ENCODE measurements around the gene PRICKLE2.

The PRICKLE2 gene

DNA sequence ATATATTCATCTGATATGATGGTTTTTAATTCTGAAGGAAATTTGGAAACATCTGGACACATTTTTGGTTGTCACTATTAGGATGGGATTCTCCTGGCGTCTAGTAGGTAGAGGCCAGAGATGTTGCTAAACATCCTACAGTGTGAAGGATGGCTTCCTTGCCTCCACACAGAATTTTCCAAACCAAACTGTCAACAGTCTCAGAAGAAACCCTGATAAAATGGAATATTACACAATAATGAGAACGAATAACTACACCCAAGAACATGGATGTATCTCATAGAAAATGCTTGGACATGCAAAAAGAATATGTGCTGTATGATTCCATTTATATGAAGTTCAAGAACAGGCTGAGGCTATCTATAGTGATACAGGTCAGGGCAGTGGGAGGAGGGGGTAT is 122.1 kb downstream of the PRICKLE2 start:
- no peak for DNase-seq (ENCODE audit: low read depth, low spot score)

GRCh38 chr3:64102147-64102546 is 123.1 kb downstream of the PRICKLE2 start:
- no peak for DNase-seq (ENCODE audit: low read depth, low spot score)

DNA sequence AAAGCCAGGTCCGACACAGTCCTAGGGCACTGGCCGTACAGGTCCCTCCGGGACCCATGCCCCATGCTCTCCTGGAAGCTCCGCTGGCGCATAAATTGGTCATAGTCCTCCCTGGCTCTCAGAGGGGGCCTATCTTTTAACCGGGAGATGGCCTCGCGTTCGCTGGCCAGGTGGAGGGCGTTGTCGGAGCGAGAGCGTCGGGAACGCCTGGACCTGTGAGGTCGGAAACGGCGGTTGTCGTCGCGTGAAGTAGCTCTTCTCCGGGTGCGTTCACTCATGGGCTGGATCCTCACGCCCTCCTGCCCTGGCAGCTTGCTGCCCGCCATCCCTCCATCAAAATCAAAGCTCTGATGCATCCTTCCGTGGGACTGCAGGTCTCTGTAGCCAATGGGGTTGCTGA is 126.0 kb downstream of the PRICKLE2 start:
- DNase-seq (ENCODE audit: low read depth, low spot score), result no peak

- no peak for DNase-seq (ENCODE audit: low read depth, low spot score)
Measured at GRCh38 chr3:64098670-64099069, 126.6 kb downstream of the PRICKLE2 start.

GRCh38 chr3:64097920-64098319 is 127.3 kb downstream of the PRICKLE2 start:
- DNase-seq (ENCODE audit: low read depth, low spot score), result no peak

DNA sequence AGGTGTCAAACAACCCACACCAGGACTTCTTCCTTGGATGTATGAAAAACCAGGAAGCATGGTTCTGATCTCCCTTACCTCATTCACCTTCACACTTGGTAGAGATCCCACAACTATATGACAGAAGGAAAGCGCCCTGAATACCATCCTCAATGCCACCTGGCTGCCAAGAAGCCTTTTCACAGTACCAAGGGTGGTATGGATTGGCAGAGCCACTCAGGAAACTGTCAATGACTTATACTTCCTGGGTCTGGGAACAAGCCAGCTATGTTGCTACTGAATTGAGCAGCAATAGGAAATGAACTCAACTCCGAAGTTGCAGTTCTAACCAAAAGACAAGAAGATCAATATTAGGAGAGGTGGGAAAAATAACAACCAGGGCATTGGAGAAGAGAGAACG is 129.5 kb downstream of the PRICKLE2 start:
- no peak for DNase-seq (ENCODE audit: low read depth, low spot score)

DNA sequence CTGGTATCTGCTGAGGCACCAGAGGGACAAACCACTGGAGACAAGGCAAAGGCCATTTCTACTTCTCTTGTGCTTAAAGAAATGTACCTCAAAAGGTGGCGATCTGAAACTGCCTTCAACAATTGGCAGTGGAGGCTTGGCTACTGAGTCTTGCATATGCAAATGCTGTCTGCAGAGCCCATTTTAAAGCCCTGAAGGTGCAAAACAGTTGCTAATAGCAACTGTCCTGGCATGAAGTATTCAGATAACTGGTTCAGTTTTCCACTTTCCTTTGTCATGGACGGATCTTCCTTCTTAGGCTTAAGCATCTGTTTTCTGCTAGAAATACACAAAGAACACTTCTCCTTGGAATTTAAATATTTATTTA is 130.6 kb downstream of the PRICKLE2 start:
- peak; percentile 54 for DNase-seq (ENCODE audit: low read depth, low spot score)

GRCh38 chr3:64093825-64094712 is 131.2 kb downstream of the PRICKLE2 start:
- DNase-seq (ENCODE audit: low read depth, low spot score), result peak; percentile 21

DNA sequence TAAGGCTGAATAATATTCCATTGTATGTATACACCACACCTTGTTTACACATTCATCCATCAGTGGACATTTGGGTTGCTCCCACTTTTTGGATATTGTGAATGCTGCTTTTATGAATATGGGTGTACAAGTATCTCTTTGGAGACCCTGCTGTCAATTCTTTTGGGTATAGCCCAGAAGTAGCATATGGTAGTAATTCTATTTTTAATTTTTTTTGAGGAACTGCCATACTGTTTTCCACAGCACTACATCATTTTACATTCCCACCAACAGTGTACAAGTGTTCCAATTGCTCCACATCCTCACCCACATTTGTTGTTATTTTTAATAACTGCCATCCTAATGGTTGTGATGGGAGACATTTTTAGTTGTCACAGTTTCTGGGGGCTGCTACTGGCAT is 132.1 kb downstream of the PRICKLE2 start:
- no peak for DNase-seq (ENCODE audit: low read depth, low spot score)

DNA sequence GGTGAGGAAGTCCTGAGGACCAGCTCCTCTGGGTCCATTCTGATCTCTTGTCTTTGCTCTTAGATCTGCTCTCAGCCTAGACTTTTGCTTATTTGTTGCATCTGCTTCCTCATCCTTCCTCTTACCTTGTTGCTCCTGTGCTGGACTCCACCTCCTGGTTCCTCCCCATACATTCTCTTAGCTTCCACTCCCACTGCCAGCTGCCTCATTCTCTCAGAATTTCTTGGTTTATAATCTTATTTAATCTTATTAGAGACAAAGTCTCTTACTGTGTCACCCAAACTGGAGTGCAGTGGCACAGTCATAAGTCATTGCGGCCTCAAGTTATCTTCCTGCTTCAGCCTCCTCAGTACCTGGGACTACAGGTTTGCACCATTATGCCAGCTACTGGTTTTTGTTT is 133.8 kb downstream of the PRICKLE2 start:
- no peak for DNase-seq (ENCODE audit: low read depth, low spot score)

- peak; percentile 49 for DNase-seq (ENCODE audit: low read depth, low spot score)
Measured at GRCh38 chr3:64089386-64089785, 135.9 kb downstream of the PRICKLE2 start.

DNA sequence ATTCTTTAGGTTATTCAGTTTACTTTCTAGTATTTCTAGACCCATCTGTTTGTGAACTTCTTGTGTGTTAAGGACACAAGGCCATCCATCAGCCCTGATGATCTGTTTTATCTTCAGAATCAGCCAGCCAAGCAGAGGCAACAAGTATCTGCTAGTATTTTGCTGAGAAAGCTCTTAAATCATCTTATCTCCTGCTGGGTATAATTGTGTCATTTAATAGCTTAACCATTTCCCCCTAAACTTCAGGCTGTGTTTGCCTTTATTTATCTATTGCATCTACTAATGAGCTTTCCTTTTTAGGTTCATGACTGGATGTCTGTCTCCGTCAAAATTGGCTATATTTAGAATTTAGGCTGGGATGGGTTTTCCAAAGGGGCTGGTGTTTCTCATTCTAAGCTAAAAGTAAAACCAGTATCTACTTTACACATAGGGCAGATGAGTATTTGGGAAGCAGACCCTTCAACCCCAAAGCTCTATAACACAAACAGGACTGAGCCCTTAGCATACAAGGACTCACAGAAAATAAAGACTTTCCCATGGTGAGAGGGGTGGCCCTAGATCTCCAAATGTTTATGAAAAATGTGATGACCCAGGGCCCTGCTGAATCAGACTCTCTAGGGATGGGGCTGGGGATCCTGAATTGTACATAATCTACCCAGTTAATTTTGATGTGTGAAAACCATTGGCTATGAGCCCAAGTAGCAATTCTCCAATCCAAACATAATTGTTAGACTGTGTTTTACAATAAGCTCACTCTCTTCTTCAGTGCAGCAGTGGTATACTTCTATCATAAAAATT is 136.7 kb downstream of the PRICKLE2 start:
- no peak for DNase-seq (ENCODE audit: low read depth, low spot score)

DNA sequence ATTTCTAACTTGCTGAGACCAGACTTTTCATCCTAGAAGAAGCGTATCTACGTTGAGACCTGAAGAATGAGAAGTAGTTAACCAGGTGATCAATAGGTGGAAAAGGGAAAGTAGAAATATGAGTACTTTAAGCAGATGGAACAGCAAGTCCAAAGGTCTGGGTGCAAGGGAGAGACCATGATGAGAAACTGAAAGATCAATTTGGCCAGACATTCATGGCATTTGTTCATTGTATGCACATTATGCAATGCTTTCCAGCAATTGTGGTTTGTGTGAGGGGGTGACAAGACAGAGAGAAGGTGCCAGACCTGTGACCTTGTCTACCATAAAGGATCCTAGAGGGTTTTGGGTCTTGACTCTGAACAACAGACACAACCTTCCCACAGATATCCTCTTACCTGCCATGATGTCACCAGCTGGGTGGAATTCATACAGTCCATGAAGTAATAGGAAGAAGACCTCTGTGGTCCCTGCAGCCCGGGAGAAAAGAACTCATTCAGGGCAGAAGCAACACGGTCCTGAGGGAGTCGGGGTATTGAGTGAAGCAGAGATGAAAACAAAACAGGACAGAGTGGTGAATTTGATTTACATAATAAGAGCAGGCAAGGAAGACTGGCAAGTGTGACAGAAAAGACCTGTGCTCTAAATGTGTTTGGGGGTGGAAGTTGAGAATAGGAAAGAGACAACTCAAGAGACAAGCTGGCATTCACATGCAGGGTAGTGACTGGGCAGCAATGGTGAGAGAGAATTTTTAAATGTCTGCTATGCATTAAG is 138.6 kb downstream of the PRICKLE2 start:
- peak; percentile 18 for DNase-seq (ENCODE audit: low read depth, low spot score)

GRCh38 chr3:64084640-64085039 is 140.6 kb downstream of the PRICKLE2 start:
- no peak for DNase-seq (ENCODE audit: low read depth, low spot score)

DNA sequence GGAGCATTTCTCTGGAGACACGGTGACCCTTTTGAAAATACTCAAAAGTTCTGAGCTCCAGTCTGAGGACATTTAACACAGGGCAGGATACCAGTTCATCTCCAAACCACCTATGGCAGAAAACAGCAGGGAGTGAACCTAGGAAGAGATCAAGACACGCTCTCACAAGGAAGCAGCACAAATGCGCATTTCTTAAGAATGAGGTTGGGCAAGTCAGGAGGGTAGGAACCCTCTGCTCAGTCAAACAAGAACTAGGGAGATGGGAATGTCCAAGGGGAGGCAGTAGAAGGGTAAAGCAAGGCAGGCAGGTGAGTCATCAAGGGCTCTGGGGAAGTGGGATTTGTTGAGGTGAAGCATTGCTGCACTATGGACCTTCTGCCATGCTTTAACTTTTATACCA is 141.7 kb downstream of the PRICKLE2 start:
- DNase-seq (ENCODE audit: low read depth, low spot score), result no peak

- DNase-seq (ENCODE audit: low read depth, low spot score), result no peak
Measured at GRCh38 chr3:64082961-64083541, 142.2 kb downstream of the PRICKLE2 start.

DNA sequence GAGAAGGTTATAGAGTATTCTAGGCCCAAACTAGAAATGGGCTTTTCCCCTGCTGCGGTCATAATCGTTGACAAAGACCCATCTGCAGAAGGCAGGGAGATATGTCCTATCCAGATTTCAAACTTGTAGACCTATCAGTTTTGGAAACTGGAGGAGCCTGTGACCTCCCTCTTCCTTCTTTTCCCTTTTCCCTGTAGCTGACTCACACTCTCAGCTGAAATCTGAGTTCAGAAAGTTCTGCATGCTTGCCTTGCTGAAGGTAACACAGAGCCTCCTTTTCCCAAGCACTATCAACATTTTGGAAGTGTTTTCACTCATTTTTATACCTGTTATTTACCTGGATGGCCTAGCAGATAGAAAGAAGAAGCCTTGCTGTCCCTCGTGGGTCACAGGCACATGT is 142.9 kb downstream of the PRICKLE2 start:
- no peak for DNase-seq (ENCODE audit: low read depth, low spot score)

DNA sequence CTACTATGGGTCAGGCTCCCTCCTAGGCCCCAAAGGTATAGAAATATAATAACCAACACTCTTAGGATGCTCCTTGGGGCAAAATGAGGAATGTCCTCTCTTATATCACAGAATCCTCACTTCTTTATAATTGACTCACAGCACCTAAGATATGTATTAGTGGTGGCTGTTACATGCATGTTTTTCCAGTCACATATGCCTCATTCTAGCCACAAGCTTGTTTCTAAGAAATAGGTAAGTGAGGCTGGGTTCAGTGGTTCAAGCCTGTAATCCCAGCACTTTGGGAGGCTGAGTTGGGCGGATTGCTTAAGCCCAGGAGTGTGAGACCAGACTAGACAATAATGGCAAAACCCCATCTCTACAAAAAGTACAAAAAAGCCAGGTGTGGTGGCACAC is 144.0 kb downstream of the PRICKLE2 start:
- no peak for DNase-seq (ENCODE audit: low read depth, low spot score)

DNA sequence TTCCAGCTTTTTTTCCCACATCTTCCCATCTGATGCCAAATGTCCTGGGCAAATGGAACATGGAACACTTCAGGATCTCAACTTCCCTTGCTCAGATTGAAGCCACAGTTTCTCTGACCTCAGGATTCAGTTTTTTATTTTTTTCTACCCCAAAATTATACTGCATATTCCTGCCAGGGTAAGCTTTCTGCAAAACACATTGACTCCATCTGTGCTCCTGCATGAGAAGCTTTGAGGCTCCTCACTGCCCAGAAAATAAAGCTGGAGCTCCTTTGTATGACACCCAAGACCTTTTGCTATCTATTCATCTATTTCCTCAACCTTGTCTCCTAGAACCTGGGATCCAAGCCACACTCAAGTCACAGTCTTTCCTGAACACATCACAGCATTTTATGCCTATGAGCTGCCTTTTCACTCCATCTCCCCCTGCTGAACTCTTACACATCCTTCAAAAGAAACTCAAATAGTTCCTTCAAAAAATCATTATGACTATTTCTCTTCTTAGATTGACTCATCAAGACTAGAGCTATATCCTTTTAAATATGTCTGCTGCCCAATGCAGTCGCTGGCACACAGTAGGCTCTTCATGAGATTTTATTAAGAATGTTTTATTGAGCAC is 144.5 kb downstream of the PRICKLE2 start:
- no peak for DNase-seq (ENCODE audit: low read depth, low spot score)

GRCh38 chr3:64079369-64080150 is 145.7 kb downstream of the PRICKLE2 start:
- no peak for DNase-seq (ENCODE audit: low read depth, low spot score)

GRCh38 chr3:64078966-64079365 is 146.3 kb downstream of the PRICKLE2 start:
- DNase-seq (ENCODE audit: low read depth, low spot score), result no peak

Data from ELF-1 (cell line).